SK-N-SH treated with all-trans-retinoic acid at 6 μM for 48 hours (cell line): ENCODE measurements around the gene LIMCH1.

Experiments used
- CSDC2 ChIP-seq: fragments of 250-450 bp; sonication (Bioruptor Pico); IDR thresholded peaks from 2 replicates; pipeline ENCODE4 v1.5.0; 2020; ENCODE audit warnings: mild to moderate bottlenecking, moderate library complexity
- ESRRG ChIP-seq: fragments of 250-450 bp; sonication (Bioruptor Pico); IDR thresholded peaks from 2 replicates; pipeline ENCODE4 v1.6.1; 2021; ENCODE audit warnings: mild to moderate bottlenecking
- TOX ChIP-seq: fragments of 250-450 bp; sonication (Bioruptor Pico); IDR thresholded peaks from 2 replicates; pipeline ENCODE4 v1.8.0; 2021; ENCODE audit warnings: mild to moderate bottlenecking, moderate library complexity, borderline replicate concordance
- TSHZ2 ChIP-seq: fragments of 250-450 bp; sonication (Bioruptor Pico); IDR thresholded peaks from 2 replicates; pipeline ENCODE4 v1.5.0; 2020; ENCODE audit warnings: mild to moderate bottlenecking, moderate library complexity
- ZFP3 ChIP-seq: fragments of 250-450 bp; sonication (Bioruptor Pico); IDR thresholded peaks from 2 replicates; pipeline ENCODE4 v1.5.0; 2020; ENCODE audit warnings: mild to moderate bottlenecking, moderate library complexity
- ZFP30 ChIP-seq: fragments of 450-650 bp; formaldehyde crosslinking; IDR thresholded peaks from 2 replicates; pipeline ENCODE4 v1.5.0; 2022; ENCODE audit warnings: mild to moderate bottlenecking, moderate library complexity
- TF ChIP-seq, protein P1 (sequence below): fragments of 250-450 bp; sonication (Bioruptor Pico); IDR thresholded peaks from 2 replicates; pipeline ENCODE4 v1.5.1; 2020; ENCODE audit warnings: low read depth, mild to moderate bottlenecking, moderate library complexity

DNA sequence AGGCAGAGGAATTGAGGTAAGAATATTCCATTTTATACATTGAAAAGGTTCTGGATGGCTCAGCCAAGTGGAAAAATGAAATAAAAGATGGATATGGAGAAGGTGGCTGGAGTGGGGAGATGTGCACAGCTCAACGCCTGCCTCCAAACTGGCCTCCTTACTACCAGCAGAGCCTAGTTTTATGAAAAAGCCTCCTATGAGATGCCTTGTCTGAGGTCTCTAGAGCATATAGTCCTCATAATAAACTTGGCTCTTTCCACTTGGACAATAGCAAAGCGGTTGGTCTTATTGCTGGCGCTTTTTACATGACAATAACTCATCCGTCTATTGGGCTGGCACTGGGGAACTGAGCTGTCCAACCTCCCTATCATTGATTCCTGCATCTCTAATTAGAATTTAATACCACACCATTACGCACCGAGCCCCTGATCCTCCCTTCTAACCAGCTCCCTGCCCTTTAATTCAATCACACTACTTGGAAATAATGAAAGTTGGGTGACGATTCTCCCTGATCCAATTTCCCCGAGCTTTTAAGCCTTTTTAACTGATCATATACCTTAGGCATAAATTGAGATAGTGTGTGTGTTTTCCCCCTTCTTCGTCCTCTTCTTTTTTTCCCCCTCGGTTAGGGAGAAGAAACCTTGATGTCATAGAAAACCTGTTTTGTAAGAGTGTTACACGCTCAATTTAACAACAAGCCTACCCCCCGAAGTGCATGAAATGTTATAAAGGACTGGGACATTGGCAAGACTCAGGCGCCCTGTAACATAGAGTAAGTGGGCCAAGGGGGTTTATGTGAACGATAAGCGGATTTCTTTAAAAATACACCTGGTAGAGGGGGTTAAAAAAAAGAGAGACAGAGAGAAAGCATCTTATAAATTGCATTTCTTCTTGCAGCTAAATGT is 210.9 kb downstream of the LIMCH1 start, which contains the start of gene PHOX2B:
- no peak for TF ChIP-seq ZFP3 (CRISPR knock-in tag)
- no peak for TF ChIP-seq CSDC2 (CRISPR knock-in tag)
- no peak for TF ChIP-seq TOX (CRISPR knock-in tag)
- TF ChIP-seq ZFP30 (CRISPR knock-in tag) = no peak
- TF ChIP-seq TSHZ2 (CRISPR knock-in tag) = peak; percentile 59; the same call in 1 of the 2 replicates
- TF ChIP-seq ESRRG (CRISPR knock-in tag) = no peak
- TF ChIP-seq, protein P1, sequence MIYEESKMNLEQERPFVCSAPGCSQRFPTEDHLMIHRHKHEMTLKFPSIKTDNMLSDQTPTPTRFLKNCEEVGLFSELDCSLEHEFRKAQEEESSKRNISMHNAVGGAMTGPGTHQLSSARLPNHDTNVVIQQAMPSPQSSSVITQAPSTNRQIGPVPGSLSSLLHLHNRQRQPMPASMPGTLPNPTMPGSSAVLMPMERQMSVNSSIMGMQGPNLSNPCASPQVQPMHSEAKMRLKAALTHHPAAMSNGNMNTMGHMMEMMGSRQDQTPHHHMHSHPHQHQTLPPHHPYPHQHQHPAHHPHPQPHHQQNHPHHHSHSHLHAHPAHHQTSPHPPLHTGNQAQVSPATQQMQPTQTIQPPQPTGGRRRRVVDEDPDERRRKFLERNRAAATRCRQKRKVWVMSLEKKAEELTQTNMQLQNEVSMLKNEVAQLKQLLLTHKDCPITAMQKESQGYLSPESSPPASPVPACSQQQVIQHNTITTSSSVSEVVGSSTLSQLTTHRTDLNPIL (CRISPR knock-in tag) = 0 out of 2 replicates have a peak, but pooled peaks have one; percentile 8
